ENCODE results near the gene ARMH3.
"Not testable (repeated sequence)": the region's sequence is repeated elsewhere in the genome, so short reads cannot be mapped to it uniquely, and the experiment has no call there.

The ARMH3 gene

GRCh38 chr10:101995451-101996063, 60.4 kb downstream of the ARMH3 start:
- in situ Hi-C loops (cut with HindIII; ENCODE audit: low sequenced_read_pairs): loop anchor here (10.0 kb wide), 1 partner anchor 89 kb away; no protein-coding TSS in a partner anchor

GRCh38 chr10:101993651-101994200, 62.2 kb downstream of the ARMH3 start:
- in situ Hi-C loops (cut with HindIII; ENCODE audit: low sequenced_read_pairs): loop anchor here (10.0 kb wide), 1 partner anchor 91 kb away; no protein-coding TSS in a partner anchor

- in situ Hi-C loops (cut with HindIII; ENCODE audit: low sequenced_read_pairs): loop anchor here (10.0 kb wide), 1 partner anchor 92 kb away; no protein-coding TSS in a partner anchor
These were observed 62.8 kb downstream of the ARMH3 start for GRCh38 chr10:101993221-101993620.

GRCh38 chr10:101987136-101987535, 68.8 kb downstream of the ARMH3 start:
- in situ Hi-C loops (cut with HindIII; ENCODE audit: low sequenced_read_pairs): no loop called here

GRCh38 chr10:101986624-101986971, 69.4 kb downstream of the ARMH3 start:
- in situ Hi-C loops (cut with HindIII; ENCODE audit: low sequenced_read_pairs): no loop called here

- in situ Hi-C loops (cut with HindIII; ENCODE audit: low sequenced_read_pairs): not testable (repeated sequence)
These were observed 75.3 kb downstream of the ARMH3 start for GRCh38 chr10:101980677-101981076.

GRCh38 chr10:101974091-101974971, 81.6 kb downstream of the ARMH3 start:
- in situ Hi-C loops (cut with HindIII; ENCODE audit: low sequenced_read_pairs): no loop called here

GRCh38 chr10:101972761-101973160, 83.2 kb downstream of the ARMH3 start:
- in situ Hi-C loops (cut with HindIII; ENCODE audit: low sequenced_read_pairs): no loop called here

GRCh38 chr10:101969412-101969922, 86.5 kb downstream of the ARMH3 start:
- in situ Hi-C loops (cut with HindIII; ENCODE audit: low sequenced_read_pairs): no loop called here

GRCh38 chr10:101968940-101969321, 87.0 kb downstream of the ARMH3 start:
- in situ Hi-C loops (cut with HindIII; ENCODE audit: low sequenced_read_pairs): no loop called here

- in situ Hi-C loops (cut with HindIII; ENCODE audit: low sequenced_read_pairs): no loop called here
These were observed 87.6 kb downstream of the ARMH3 start for GRCh38 chr10:101968286-101968939.

- in situ Hi-C loops (cut with HindIII; ENCODE audit: low sequenced_read_pairs): no loop called here
These were observed 88.3 kb downstream of the ARMH3 start for GRCh38 chr10:101967713-101968112.

- in situ Hi-C loops (cut with HindIII; ENCODE audit: low sequenced_read_pairs): no loop called here
These were observed 88.9 kb downstream of the ARMH3 start for GRCh38 chr10:101967119-101967518.

GRCh38 chr10:101965075-101965765, 90.8 kb downstream of the ARMH3 start:
- in situ Hi-C loops (cut with HindIII; ENCODE audit: low sequenced_read_pairs): no loop called here

GRCh38 chr10:101961591-101962498, 94.1 kb downstream of the ARMH3 start:
- in situ Hi-C loops (cut with HindIII; ENCODE audit: low sequenced_read_pairs): no loop called here

- in situ Hi-C loops (cut with HindIII; ENCODE audit: low sequenced_read_pairs): no loop called here
These were observed 95.0 kb downstream of the ARMH3 start for GRCh38 chr10:101960879-101961395.

GRCh38 chr10:101959346-101959916, 96.5 kb downstream of the ARMH3 start:
- in situ Hi-C loops (cut with HindIII; ENCODE audit: low sequenced_read_pairs): no loop called here

GRCh38 chr10:101958691-101959090, 97.3 kb downstream of the ARMH3 start:
- in situ Hi-C loops (cut with HindIII; ENCODE audit: low sequenced_read_pairs): no loop called here

GRCh38 chr10:101956898-101957297, 99.1 kb downstream of the ARMH3 start:
- in situ Hi-C loops (cut with HindIII; ENCODE audit: low sequenced_read_pairs): no loop called here
